HepG2 (cell line): ENCODE data around the gene LYPD4. TPM values are rescaled to one million over a fixed set of nuclear protein-coding genes. Genes with fewer than 3 reads are reported as not detected.
A peak's percentile ranks its signal among the peaks of the same experiment; 100 is the strongest.

Experiments
- ATF7 ChIP-seq, 2 experiments: fragments of 450-650 bp in 1 of 2; sonication (generic) in 1 of 2; formaldehyde crosslinking in 1 of 2; IDR thresholded peaks; 2 replicates each; pipeline versions ENCODE4 v1.4.0 to v1.6.1; 2016 to 2020; ENCODE audit warnings: antibody characterized with exemption in 1 of 2, mild to moderate bottlenecking in 1 of 2, missing genetic modification reagents in 1 of 2
- CHCHD3 ChIP-seq: sonication (generic); formaldehyde crosslinking; IDR thresholded peaks from 2 replicates; pipeline ENCODE4 v1.8.0; 2022; ENCODE audit warnings: mild to moderate bottlenecking, missing genetic modification reagents, moderate library complexity
- CHD2 ChIP-seq: IDR thresholded peaks from 2 replicates; pipeline ENCODE4 v1.6.1; 2011; ENCODE audit warnings: low read depth, low read length, improper control_type of control experiment
- ERF ChIP-seq: IDR thresholded peaks from 2 replicates; pipeline ENCODE4 v1.6.1; 2018; ENCODE audit warnings: missing biosample characterization, missing genetic modification reagents
- GATAD1 ChIP-seq: IDR thresholded peaks from 2 replicates; pipeline ENCODE4 v1.6.1; 2016; ENCODE audit warnings: missing genetic modification reagents, missing compliant biosample characterization
- GMEB1 ChIP-seq: sonication (generic); formaldehyde crosslinking; IDR thresholded peaks from 2 replicates; pipeline ENCODE4 v1.5.1; 2020; ENCODE audit warnings: missing genetic modification reagents, mild to moderate bottlenecking, borderline replicate concordance
- HNF4G ChIP-seq, 2 experiments: sonication (generic) in 1 of 2; formaldehyde crosslinking in 1 of 2; IDR thresholded peaks; 2 replicates each; pipeline versions ENCODE4 v1.4.0 to v1.6.1; 2011 to 2020; ENCODE audit warnings: borderline replicate concordance in 2 of 2, low read depth in 2 of 2, mild to moderate bottlenecking in 2 of 2, low read length in 1 of 2, missing genetic modification reagents in 1 of 2, moderate library complexity in 1 of 2
- MTF1 ChIP-seq: sonication (generic); formaldehyde crosslinking; IDR thresholded peaks from 2 replicates; pipeline ENCODE4 v1.5.0; 2020; ENCODE audit warnings: missing genetic modification reagents
- NPAS2 ChIP-seq: sonication (generic); formaldehyde crosslinking; IDR thresholded peaks from 2 replicates; pipeline ENCODE4 v1.8.0; 2022; ENCODE audit warnings: mild to moderate bottlenecking, missing genetic modification reagents, borderline replicate concordance
- SALL2 ChIP-seq: sonication (generic); formaldehyde crosslinking; IDR thresholded peaks from 2 replicates; pipeline ENCODE4 v1.8.1; 2023; ENCODE audit warnings: mild to moderate bottlenecking, missing genetic modification reagents, inconsistent platforms
- SRY ChIP-seq: sonication (generic); formaldehyde crosslinking; IDR thresholded peaks from 2 replicates; pipeline ENCODE4 v1.8.0; 2022; ENCODE audit warnings: mild to moderate bottlenecking, missing genetic modification reagents
- TGIF2 ChIP-seq: IDR thresholded peaks from 2 replicates; pipeline ENCODE4 v1.6.1; 2016; ENCODE audit warnings: control low read depth, missing compliant biosample characterization
- TOE1 ChIP-seq: sonication (generic); formaldehyde crosslinking; IDR thresholded peaks from 2 replicates; pipeline ENCODE4 v1.4.0; 2020; ENCODE audit warnings: mild to moderate bottlenecking, missing genetic modification reagents
- ZKSCAN5 ChIP-seq: sonication (generic); formaldehyde crosslinking; IDR thresholded peaks from 2 replicates; pipeline ENCODE4 v1.5.1; 2020; ENCODE audit warnings: mild to moderate bottlenecking, missing genetic modification reagents
- ZNF143 ChIP-seq: sonication (generic); formaldehyde crosslinking; IDR thresholded peaks from 2 replicates; pipeline ENCODE4 v1.4.0; 2020; ENCODE audit warnings: missing genetic modification reagents
- ZNF225 ChIP-seq: sonication (generic); formaldehyde crosslinking; IDR thresholded peaks from 2 replicates; pipeline ENCODE4 v1.4.0; 2020; ENCODE audit warnings: mild to moderate bottlenecking, missing genetic modification reagents
- ZNF337 ChIP-seq: sonication (generic); formaldehyde crosslinking; IDR thresholded peaks from 2 replicates; pipeline ENCODE4 v1.5.1; 2020; ENCODE audit warnings: missing genetic modification reagents, low read depth, mild to moderate bottlenecking, borderline replicate concordance
- ZNF547 ChIP-seq: sonication (generic); formaldehyde crosslinking; IDR thresholded peaks from 2 replicates; pipeline ENCODE4 v1.5.1; 2020; ENCODE audit warnings: mild to moderate bottlenecking, missing genetic modification reagents
- ZNF569 ChIP-seq: sonication (generic); formaldehyde crosslinking; IDR thresholded peaks from 2 replicates; pipeline ENCODE4 v1.5.0; 2020; ENCODE audit warnings: mild to moderate bottlenecking, missing genetic modification reagents, moderate library complexity, borderline replicate concordance
- ZNF670 ChIP-seq: sonication (generic); formaldehyde crosslinking; IDR thresholded peaks from 2 replicates; pipeline ENCODE4 v1.8.0; 2022; ENCODE audit warnings: mild to moderate bottlenecking, missing genetic modification reagents, borderline replicate concordance
- ZNF740 ChIP-seq: sonication (generic); formaldehyde crosslinking; IDR thresholded peaks from 2 replicates; pipeline ENCODE4 v1.4.0; 2020; ENCODE audit warnings: missing genetic modification reagents
- ZNF768 ChIP-seq: sonication (generic); formaldehyde crosslinking; IDR thresholded peaks from 2 replicates; pipeline ENCODE4 v1.4.0; 2020; ENCODE audit warnings: missing genetic modification reagents
- ZNF775 ChIP-seq: sonication (generic); formaldehyde crosslinking; IDR thresholded peaks from 2 replicates; pipeline ENCODE4 v1.4.0; 2020; ENCODE audit warnings: missing genetic modification reagents, mild to moderate bottlenecking, moderate library complexity, borderline replicate concordance
- polyA plus RNA-seq, 8 experiments: library from polyadenylated mRNA; depleted of rRNA in 3 of 8; stranded (reverse) in 7 of 8; unstranded in 1 of 8; fragments of >200 nt; fragmentation: Illumina TruSeq in 4 of 8; extraction: Trizol in 4 of 8; gene quantifications; 2 replicates each; pipeline versions ENCODE4 v1.2.1 to v1.2.3, GENCODE V29; 2011 to 2016; ENCODE audit warnings: low read depth in 4 of 8, missing spikeins in 1 of 8, mixed read lengths in 1 of 8; ENCODE audit not compliant: insufficient read depth in 1 of 8
- total RNA-seq, 5 experiments: library from RNA; depleted of rRNA; stranded (reverse); fragments of >200 nt; fragmentation: Illumina TruSeq; extraction: Trizol; gene quantifications; 2 replicates each; pipeline ENCODE4 v1.2.3, GENCODE V29; 2016; ENCODE audit warnings: low read depth in 1 of 5
- TF ChIP-seq, protein P1 (sequence below): IDR thresholded peaks from 2 replicates; pipeline ENCODE4 v1.6.1; 2016; ENCODE audit warnings: missing biosample characterization, missing genetic modification reagents, low read depth
- TF ChIP-seq, protein P2 (sequence below): IDR thresholded peaks from 2 replicates; pipeline ENCODE4 v1.6.1; 2016; ENCODE audit warnings: low read depth, borderline replicate concordance

Gene LYPD4
- total and polyA plus RNA-seq, 2 of the 13 experiments (the other 11 are each of a cell fraction or from before 2014, with no cell fraction given), result not detected

DNA sequence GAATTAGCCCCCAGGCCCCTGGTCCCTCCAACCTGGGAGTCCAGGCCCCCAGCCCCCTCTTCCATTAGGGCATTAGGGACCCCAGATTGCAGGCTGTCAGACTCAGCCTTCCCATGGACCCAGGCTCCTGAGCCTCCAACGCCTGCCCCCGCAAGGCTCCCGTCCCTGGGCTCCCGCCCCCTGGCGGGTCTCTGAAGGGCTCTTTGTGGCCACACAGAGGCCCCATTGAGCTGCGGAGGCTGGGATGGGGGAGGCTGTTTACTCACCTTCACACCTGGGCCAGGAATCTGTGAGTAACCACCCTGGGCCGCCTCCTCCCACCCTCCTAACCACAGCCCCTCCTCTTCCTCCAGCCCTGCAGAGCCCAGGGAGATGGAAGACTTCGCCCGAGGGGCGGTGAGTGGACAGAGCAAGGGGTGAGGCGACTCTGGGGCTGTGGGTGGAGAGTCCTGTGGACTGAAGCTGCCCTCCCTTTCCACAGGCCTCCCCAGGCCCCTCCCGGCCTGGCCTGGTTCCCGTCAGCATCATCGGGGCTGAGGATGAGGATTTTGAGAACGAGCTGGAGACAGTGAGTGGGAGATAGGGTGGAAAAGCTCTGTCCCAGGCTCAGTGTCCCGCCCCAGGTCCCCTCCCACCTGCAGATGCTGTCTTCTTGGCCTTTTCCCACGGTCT lies 43.4 kb upstream of the LYPD4 start (continued):
- TF ChIP-seq SRY (CRISPR knock-in tag) (no peak), ZNF569 (CRISPR knock-in tag) (no peak), ATF7 (IDR thresholded peaks at IDR 0.05) (no peak), ATF7 (CRISPR knock-in tag; IDR thresholded peaks at IDR 0.05) (no peak), MTF1 (no peak), TGIF2 (CRISPR knock-in tag) (peak; percentile 82), GMEB1 (CRISPR knock-in tag) (peak; percentile 64; the same call in 1 of the 2 replicates), GATAD1 (peak; percentile 43), ZNF670 (CRISPR knock-in tag) (no peak), ZNF143 (CRISPR knock-in tag) (0 out of 2 replicates have a peak, but pooled peaks have one; percentile 17), ZKSCAN5 (CRISPR knock-in tag) (no peak), ZNF225 (CRISPR knock-in tag) (no peak), ZNF768 (CRISPR knock-in tag) (no peak), HNF4G (IDR thresholded peaks at IDR 0.05; ENCODE audit: borderline replicate concordance, low read depth, low read length) (peak; percentile 36; the same call in 1 of the 2 replicates), HNF4G (CRISPR knock-in tag; IDR thresholded peaks at IDR 0.05; ENCODE audit: borderline replicate concordance, low read depth) (peak; percentile 22; the same call in 1 of the 2 replicates), TOE1 (CRISPR knock-in tag) (no peak), ERF (peak; percentile 84), ZNF337 (CRISPR knock-in tag) (0 out of 2 replicates have a peak, but pooled peaks have one; percentile 34), CHCHD3 (CRISPR knock-in tag) (no peak), ZNF775 (CRISPR knock-in tag) (no peak), NPAS2 (CRISPR knock-in tag) (no peak), SALL2 (CRISPR knock-in tag) (peak; percentile 58; the same call in 1 of the 2 replicates), ZNF740 (CRISPR knock-in tag) (0 out of 2 replicates have a peak, but pooled peaks have one; percentile 38), ZNF547 (CRISPR knock-in tag) (peak; percentile 66; the same call in 1 of the 2 replicates), CHD2 (no peak)
- TF ChIP-seq, protein P1, sequence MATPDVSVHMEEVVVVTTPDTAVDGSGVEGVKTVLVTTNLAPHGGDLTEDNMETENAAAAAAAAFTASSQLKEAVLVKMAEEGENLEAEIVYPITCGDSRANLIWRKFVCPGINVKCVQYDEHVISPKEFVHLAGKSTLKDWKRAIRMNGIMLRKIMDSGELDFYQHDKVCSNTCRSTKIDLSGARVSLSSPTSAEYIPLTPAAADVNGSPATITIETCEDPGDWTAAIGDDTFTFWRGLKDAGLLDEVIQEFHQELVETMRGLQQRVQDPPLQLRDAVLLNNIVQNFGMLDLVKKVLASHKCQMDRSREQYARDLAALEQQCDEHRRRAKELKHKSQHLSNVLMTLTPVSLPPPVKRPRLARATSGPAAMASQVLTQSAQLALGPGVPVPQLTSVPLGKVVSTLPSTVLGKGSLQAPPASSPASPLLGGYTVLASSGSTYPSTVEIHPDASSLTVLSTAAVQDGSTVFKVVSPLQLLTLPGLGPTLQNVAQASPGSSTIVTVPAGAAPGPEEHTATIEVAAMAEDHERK, result no peak
- TF ChIP-seq, protein P2, sequence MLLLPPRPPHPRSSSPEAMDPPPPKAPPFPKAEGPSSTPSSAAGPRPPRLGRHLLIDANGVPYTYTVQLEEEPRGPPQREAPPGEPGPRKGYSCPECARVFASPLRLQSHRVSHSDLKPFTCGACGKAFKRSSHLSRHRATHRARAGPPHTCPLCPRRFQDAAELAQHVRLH (CRISPR knock-in tag), result no peak
